ENCODE data around the gene EBI3. TPM values are rescaled to one million over a fixed set of nuclear protein-coding genes. Genes with fewer than 3 reads are reported as not detected.

EBI3 gene
- total and polyA plus RNA-seq, 2 of the 13 experiments (the other 11 are each of a cell fraction or from before 2014, with no cell fraction given): 3.4 TPM; not detected in 1

DNA sequence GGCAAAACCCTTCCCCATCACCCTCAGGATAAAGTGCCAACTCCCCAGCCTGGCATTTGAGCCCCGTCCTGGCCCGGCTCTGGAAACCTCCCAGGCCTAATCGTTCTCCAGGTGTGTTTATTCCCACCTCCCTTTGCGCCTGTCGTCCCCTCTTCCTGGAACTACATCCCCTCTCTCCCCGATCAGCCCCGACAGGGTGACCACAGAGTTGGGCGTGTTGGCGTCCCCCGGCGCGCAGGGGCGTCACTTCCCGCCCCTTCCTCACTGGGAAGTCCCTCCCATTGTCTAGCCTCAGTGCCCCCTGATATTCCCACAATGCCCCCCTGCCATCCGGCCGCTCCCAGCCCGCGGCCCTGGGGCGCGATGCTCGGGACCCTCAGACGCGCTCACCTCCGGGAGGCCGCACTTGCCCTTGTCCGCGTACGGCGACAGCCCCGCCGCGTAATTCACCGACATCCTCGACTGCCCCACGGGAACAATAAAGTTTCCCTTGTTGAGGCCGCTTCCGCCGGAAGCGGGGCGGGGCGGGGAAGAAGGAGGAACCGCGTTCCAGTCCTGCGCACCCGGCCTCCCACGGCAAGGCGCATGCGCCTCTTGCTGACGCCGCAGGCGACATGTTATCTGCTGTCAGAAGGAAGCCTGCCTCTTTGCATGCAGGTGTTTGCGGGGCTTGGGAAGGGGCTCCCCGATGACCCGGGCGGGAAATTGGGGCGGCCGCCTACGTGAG, 47.1 kb upstream of the EBI3 start, which contains the start of the genes ANKRD24 and SIRT6 (continued):
- TF ChIP-seq, protein P1, sequence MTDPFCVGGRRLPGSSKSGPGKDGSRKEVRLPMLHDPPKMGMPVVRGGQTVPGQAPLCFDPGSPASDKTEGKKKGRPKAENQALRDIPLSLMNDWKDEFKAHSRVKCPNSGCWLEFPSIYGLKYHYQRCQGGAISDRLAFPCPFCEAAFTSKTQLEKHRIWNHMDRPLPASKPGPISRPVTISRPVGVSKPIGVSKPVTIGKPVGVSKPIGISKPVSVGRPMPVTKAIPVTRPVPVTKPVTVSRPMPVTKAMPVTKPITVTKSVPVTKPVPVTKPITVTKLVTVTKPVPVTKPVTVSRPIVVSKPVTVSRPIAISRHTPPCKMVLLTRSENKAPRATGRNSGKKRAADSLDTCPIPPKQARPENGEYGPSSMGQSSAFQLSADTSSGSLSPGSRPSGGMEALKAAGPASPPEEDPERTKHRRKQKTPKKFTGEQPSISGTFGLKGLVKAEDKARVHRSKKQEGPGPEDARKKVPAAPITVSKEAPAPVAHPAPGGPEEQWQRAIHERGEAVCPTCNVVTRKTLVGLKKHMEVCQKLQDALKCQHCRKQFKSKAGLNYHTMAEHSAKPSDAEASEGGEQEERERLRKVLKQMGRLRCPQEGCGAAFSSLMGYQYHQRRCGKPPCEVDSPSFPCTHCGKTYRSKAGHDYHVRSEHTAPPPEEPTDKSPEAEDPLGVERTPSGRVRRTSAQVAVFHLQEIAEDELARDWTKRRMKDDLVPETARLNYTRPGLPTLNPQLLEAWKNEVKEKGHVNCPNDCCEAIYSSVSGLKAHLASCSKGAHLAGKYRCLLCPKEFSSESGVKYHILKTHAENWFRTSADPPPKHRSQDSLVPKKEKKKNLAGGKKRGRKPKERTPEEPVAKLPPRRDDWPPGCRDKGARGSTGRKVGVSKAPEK (CRISPR knock-in tag; IDR thresholded peaks at IDR 0.05; ENCODE audit: borderline replicate concordance): no peak
- TF ChIP-seq TOE1 (CRISPR knock-in tag; IDR thresholded peaks at IDR 0.05) (no peak), ZNF256 (CRISPR knock-in tag; conservative IDR thresholded peaks at IDR 0.05) (no peak), ZNF451 (CRISPR knock-in tag; IDR thresholded peaks at IDR 0.05) (peak; percentile 87), GTF2F1 (IDR thresholded peaks at IDR 0.05; ENCODE audit: low read length) (no peak), RBAK (CRISPR knock-in tag; IDR thresholded peaks at IDR 0.05) (no peak), TAF1 (CRISPR knock-in tag; IDR thresholded peaks at IDR 0.05) (peak; percentile 73; the same call in 1 of the 2 replicates), IKZF1 (IDR thresholded peaks at IDR 0.05) (no peak), MBD4 (IDR thresholded peaks at IDR 0.05; ENCODE audit: borderline replicate concordance, low read length) (no peak), ZNF792 (CRISPR knock-in tag; IDR thresholded peaks at IDR 0.05) (peak; percentile 70; the same call in 1 of the 2 replicates), TBL1XR1 (IDR thresholded peaks at IDR 0.05; ENCODE audit: borderline replicate concordance, low read length, partially characterized antibody) (peak; percentile 47), RORA (CRISPR knock-in tag; IDR thresholded peaks at IDR 0.05) (no peak), POGZ (CRISPR knock-in tag; IDR thresholded peaks at IDR 0.05) (peak; percentile 75; the same call in 1 of the 2 replicates)
- TF ChIP-seq, protein P2, sequence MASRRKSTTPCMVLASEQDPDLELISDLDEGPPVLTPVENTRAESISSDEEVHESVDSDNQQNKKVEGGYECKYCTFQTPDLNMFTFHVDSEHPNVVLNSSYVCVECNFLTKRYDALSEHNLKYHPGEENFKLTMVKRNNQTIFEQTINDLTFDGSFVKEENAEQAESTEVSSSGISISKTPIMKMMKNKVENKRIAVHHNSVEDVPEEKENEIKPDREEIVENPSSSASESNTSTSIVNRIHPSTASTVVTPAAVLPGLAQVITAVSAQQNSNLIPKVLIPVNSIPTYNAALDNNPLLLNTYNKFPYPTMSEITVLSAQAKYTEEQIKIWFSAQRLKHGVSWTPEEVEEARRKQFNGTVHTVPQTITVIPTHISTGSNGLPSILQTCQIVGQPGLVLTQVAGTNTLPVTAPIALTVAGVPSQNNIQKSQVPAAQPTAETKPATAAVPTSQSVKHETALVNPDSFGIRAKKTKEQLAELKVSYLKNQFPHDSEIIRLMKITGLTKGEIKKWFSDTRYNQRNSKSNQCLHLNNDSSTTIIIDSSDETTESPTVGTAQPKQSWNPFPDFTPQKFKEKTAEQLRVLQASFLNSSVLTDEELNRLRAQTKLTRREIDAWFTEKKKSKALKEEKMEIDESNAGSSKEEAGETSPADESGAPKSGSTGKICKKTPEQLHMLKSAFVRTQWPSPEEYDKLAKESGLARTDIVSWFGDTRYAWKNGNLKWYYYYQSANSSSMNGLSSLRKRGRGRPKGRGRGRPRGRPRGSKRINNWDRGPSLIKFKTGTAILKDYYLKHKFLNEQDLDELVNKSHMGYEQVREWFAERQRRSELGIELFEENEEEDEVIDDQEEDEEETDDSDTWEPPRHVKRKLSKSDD (CRISPR knock-in tag; IDR thresholded peaks at IDR 0.05; ENCODE audit: low read depth): peak; percentile 67
- TF ChIP-seq, protein P3, sequence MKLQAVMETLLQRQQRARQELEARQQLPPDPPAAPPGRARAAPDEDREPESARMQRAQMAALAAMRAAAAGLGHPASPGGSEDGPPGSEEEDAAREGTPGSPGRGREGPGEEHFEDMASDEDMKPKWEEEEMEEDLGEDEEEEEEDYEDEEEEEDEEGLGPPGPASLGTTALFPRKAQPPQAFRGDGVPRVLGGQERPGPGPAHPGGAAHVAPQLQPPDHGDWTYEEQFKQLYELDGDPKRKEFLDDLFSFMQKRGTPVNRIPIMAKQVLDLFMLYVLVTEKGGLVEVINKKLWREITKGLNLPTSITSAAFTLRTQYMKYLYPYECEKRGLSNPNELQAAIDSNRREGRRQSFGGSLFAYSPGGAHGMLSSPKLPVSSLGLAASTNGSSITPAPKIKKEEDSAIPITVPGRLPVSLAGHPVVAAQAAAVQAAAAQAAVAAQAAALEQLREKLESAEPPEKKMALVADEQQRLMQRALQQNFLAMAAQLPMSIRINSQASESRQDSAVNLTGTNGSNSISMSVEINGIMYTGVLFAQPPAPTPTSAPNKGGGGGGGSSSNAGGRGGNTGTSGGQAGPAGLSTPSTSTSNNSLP (IDR thresholded peaks at IDR 0.05; ENCODE audit: low read depth, low read length): no peak
- TF ChIP-seq, protein P4, sequence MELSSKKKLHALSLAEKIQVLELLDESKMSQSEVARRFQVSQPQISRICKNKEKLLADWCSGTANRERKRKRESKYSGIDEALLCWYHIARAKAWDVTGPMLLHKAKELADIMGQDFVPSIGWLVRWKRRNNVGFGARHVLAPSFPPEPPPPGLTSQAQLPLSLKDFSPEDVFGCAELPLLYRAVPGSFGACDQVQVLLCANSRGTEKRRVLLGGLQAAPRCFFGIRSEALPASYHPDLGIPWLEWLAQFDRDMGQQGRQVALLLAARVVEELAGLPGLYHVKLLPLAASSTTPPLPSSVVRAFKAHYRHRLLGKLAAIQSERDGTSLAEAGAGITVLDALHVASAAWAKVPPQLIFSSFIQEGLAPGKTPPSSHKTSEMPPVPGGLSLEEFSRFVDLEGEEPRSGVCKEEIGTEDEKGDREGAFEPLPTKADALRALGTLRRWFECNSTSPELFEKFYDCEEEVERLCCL (CRISPR knock-in tag; IDR thresholded peaks at IDR 0.05; ENCODE audit: borderline replicate concordance): no peak
